ENCODE data around the gene NCK2.

DNA sequence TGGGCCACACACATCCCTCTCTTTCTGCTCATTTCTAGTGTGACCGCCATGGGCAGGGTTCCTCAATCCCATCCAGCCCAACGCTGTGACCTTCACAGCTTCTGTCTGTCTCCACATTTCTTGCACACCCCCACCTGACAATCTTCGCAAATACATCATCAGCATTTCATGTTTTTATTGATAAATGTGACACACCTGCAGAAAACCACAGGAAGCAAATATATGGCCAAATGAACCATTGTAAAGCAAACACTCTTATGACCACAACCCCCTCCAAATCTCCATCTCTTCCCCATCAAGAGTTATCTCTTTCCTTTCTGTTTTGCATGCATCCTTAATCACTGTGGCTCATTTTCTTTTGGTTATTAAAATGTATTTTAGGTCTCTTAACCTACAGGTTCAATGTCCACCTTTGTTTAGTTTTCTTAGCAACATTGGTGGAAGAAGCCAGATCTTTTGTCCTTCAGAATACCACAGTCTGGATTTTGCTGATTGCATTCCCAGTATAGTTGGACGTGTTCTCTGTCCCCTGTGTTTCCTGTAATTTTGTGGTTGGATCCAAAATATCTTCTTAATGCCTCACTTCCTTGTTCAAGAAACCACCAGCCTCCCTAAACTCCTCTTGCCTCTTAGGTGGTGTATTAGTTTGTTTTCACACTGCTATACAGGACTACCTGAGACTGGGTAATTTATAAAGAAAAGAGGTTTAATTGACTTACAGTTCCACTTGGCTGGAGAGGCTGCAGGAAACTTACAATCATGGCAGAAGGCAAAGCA is 9.8 kb upstream of the NCK2 start:
- TF ChIP-seq, protein P1, sequence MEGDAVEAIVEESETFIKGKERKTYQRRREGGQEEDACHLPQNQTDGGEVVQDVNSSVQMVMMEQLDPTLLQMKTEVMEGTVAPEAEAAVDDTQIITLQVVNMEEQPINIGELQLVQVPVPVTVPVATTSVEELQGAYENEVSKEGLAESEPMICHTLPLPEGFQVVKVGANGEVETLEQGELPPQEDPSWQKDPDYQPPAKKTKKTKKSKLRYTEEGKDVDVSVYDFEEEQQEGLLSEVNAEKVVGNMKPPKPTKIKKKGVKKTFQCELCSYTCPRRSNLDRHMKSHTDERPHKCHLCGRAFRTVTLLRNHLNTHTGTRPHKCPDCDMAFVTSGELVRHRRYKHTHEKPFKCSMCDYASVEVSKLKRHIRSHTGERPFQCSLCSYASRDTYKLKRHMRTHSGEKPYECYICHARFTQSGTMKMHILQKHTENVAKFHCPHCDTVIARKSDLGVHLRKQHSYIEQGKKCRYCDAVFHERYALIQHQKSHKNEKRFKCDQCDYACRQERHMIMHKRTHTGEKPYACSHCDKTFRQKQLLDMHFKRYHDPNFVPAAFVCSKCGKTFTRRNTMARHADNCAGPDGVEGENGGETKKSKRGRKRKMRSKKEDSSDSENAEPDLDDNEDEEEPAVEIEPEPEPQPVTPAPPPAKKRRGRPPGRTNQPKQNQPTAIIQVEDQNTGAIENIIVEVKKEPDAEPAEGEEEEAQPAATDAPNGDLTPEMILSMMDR (IDR thresholded peaks at IDR 0.05), result no peak
- no peak for TF ChIP-seq POLR2A (IDR thresholded peaks at IDR 0.05)
